ENCODE measurements around the gene ZNRD2. TPM values are rescaled to one million over a fixed set of nuclear protein-coding genes. Genes with fewer than 3 reads are reported as not detected.

The ZNRD2 gene
- total RNA-seq, 4 donors from 2014 or later = 28.2 to 79.1 (median 41.3) TPM

- no peak for DNase-seq
- Histone ChIP-seq H3K36me3 (peaks cover 0 to 11% of the 10 kb centered on the region in 2 donors), H3K4me3 (replicated peaks in 1 of 3) (no peak overlapping the region), H3K27me3 (no peaks in the 10 kb centered on the region), H3K9me3 (no peaks in the 10 kb centered on the region), H3K4me1 (peaks cover 18 to 30% of the 10 kb centered on the region in 2 donors), H3K27ac (no peak overlapping the region)
- TF ChIP-seq CTCF (IDR thresholded peaks at IDR 0.05) (no peak), POLR2A (IDR thresholded peaks at IDR 0.05) (no peak)
- 84 to 97% methylated on average over 2 of the region's 3 CpGs for WGBS, 2 donors
- intact Hi-C loops (cut with DNase I) = loop anchor here (2.0 kb wide), 1 partner anchor 30 kb away; the partner anchor contains the start of gene FAM89B
Measured at GRCh38 chr11:65542738-65543390, 27.4 kb upstream of the ZNRD2 start.

- no peak overlapping the region for H3K4me3 ChIP-seq (replicated peaks in 1 of 3)
- no peaks in the 10 kb centered on the region for H3K36me3 ChIP-seq
- no peak for TF ChIP-seq CTCF (IDR thresholded peaks at IDR 0.05)
- TF ChIP-seq POLR2A (IDR thresholded peaks at IDR 0.05) = no peak
- no peak for DNase-seq
- intact Hi-C loops (cut with DNase I) = no loop called here
- whole genome bisulfite sequencing, 2 donors = 71 to 75% methylated on average over 4 of the region's 4 CpGs
- H3K27me3 ChIP-seq = no peaks in the 10 kb centered on the region
- peaks cover 11 to 37% of the 10 kb centered on the region in 2 donors for H3K4me1 ChIP-seq
- peak overlapping the region in 2 of 3 donors; percentile 22 to 26 for H3K27ac ChIP-seq
- H3K9me3 ChIP-seq = no peaks in the 10 kb centered on the region
Measured at GRCh38 chr11:65545853-65546216, 24.4 kb upstream of the ZNRD2 start.

GRCh38 chr11:65546217-65546958, 23.9 kb upstream of the ZNRD2 start:
- intact Hi-C loops (cut with DNase I) = no loop called here
- H3K27ac ChIP-seq = peak overlapping the region in 2 of 3 donors; percentile 22 to 26
- TF ChIP-seq POLR2A (IDR thresholded peaks at IDR 0.05) (no peak), CTCF (IDR thresholded peaks at IDR 0.05) (no peak)
- WGBS, 2 donors = 32 to 49% methylated on average over 11 to 27 of the region's 64 CpGs
- H3K4me1 ChIP-seq = peaks cover 9 to 37% of the 10 kb centered on the region in 2 donors
- H3K27me3 ChIP-seq = no peaks in the 10 kb centered on the region
- peak overlapping the region in 1 of 3 donors; percentile 16 for H3K4me3 ChIP-seq (replicated peaks in 1 of 3)
- H3K36me3 ChIP-seq = no peaks in the 10 kb centered on the region
- no peaks in the 10 kb centered on the region for H3K9me3 ChIP-seq
- peak; percentile 91 for DNase-seq

GRCh38 chr11:65547446-65548125, 22.7 kb upstream of the ZNRD2 start:
- H3K9me3 ChIP-seq = no peaks in the 10 kb centered on the region
- H3K27ac ChIP-seq = no peak overlapping the region
- no peaks in the 10 kb centered on the region for H3K36me3 ChIP-seq
- H3K4me1 ChIP-seq = peaks cover 4 to 40% of the 10 kb centered on the region in 2 donors
- WGBS, 2 donors = 79 to 81% methylated on average over 43 to 50 of the region's 52 CpGs
- TF ChIP-seq CTCF (IDR thresholded peaks at IDR 0.05) = no peak
- no peak for TF ChIP-seq POLR2A (IDR thresholded peaks at IDR 0.05)
- no peak overlapping the region for H3K4me3 ChIP-seq (replicated peaks in 1 of 3)
- intact Hi-C loops (cut with DNase I) = no loop called here
- no peak for DNase-seq
- H3K27me3 ChIP-seq = no peaks in the 10 kb centered on the region
